ENCODE measurements around the gene HIVEP3.
A peak's percentile ranks its signal among the peaks of the same experiment; 100 is the strongest.

HIVEP3 gene

DNA sequence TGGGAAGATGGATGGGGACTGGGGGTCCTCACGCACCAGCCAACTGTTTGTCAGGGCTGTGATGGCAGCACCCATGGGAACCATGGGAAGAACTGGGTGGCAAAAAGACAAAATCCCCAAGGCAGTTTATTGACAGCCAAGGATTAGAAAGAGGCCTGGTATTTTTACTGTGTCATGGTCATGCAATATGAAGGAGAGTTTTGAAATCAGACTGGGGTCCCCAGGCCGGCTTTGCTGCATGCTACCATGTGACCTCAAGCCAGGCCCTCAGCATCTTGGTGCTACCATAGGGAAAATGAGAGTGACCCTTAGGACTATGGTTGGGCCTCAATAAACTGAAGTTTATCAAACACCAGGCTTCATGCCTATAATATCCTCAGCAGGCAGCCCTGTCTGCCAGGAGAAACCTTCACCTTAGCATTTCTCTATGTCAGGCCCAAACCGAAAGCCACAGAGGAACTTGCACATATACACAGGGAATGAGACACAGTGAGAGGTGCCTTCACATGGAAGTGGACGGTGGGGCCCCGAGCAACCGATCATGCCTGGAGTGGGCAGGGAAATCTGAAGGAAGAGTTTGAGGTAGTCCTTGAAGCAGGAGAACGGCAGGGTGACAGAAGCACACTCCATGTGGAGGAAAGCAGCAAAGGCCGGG is 203.2 kb downstream of the HIVEP3 start:
- H3K4me3 ChIP-seq (ENCODE audit: low read length) = no peak overlapping the region
- DNase-seq (ENCODE audit: low read depth) = no peak
- TF ChIP-seq CTCF (conservative IDR thresholded peaks at IDR 0.05; ENCODE audit: low read depth, low read length) = no peak

DNA sequence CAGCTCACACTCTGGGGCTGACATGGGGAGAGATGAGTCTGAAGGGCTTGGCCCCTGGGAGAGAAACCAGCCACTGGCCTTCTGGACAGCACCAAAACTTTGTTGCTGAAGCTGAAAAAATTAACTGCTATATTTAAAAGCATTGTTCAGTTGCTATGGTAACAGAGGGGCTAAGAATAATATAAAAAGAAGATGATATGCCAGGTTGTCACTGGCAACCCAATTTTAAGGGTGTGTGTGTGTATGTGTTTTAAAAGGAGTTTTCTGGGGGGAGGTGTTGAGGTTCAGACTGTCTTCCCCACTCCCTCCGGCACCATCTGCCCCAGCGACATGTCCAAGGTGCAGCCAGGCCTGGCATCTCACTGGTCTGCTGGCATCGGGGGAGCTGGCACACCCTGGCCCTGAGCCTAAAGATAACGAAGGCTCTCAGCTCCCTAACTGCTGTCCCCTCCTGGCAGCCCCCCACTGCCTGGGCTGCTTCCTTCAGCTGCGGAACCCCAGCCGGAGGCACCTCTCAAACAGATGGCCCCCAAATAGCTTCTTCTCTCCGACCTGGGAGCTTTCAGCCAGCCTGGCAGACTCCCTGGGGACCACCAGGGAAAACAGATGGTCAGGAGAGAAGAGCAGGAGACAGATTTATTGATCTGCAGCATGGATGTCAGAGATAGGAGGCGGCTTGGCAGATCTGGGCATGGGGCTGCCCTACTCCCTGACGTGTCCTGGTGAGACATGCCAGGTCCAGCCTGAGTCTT is 203.9 kb downstream of the HIVEP3 start:
- H3K4me3 ChIP-seq (ENCODE audit: low read length) = no peak overlapping the region
- no peak for TF ChIP-seq CTCF (conservative IDR thresholded peaks at IDR 0.05; ENCODE audit: low read depth, low read length)
- DNase-seq (ENCODE audit: low read depth) = no peak

DNA sequence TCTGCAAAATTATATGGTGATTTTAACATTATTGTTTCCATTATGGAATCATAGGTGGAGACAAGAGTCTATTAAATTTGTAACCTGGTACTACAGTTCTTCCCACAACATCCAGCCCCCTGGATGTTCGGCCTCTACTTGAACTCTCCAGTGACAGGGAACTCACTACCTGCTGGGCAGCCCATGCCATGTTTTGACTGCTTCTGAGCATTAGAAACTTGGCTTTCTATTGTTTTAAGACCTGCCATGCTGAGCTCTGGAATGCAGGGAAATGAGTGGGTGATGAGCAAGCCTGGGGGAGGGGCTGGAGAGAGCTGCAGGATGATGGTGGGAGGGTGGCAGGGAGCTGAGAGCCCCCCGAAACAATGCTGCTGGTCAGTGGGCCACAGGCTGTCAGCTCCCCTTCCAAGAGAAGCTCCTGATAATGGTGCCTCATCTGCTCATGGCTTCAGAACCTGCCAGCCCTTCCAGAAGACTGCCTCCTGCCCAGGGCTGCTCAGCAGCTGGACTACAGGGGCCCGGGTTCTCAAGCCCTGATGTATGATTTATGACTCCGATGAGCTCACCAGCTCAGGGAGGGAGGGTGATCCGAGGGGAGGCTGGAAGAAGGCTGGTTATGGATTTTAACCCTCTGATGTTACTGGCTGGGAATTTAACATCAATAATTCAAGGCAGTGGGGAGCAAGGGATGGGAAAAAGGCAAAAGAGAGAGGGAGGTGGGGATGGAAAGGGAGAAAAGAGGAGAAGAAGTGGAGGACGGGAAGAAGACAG is 205.0 kb downstream of the HIVEP3 start:
- H3K4me3 ChIP-seq (ENCODE audit: low read length) = no peak overlapping the region
- peak; percentile 25 for DNase-seq (ENCODE audit: low read depth)
- TF ChIP-seq CTCF (conservative IDR thresholded peaks at IDR 0.05; ENCODE audit: low read depth, low read length) = no peak

DNA sequence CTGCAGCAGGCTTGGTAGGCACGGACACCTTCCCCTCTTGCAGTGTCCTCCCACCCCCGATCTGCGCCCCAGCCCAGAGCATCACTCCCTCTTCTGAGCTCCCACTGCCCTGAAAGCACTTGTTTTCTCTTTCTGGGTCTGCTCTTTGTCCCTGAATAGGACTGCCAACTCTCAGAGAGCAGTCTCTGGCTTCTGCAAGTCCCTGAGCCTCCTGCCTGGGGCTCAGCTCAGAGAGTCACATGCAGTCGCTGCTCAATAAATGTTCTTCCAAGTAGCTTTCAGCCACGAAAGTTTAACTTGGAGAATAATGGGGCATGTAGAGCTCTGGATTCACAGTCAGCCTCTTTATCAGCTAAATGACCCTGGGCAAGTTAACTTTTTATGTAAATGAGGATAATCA is 205.6 kb downstream of the HIVEP3 start:
- DNase-seq (ENCODE audit: low read depth) = no peak
- no peak overlapping the region for H3K4me3 ChIP-seq (ENCODE audit: low read length)
- TF ChIP-seq CTCF (conservative IDR thresholded peaks at IDR 0.05; ENCODE audit: low read depth, low read length) = no peak

- TF ChIP-seq CTCF (conservative IDR thresholded peaks at IDR 0.05; ENCODE audit: low read depth, low read length) = no peak
- DNase-seq (ENCODE audit: low read depth) = no peak
- H3K4me3 ChIP-seq (ENCODE audit: low read length) = no peak overlapping the region
Observed at GRCh38 chr1:41712695-41713094, 206.0 kb downstream of the HIVEP3 start.

- no peak overlapping the region for H3K4me3 ChIP-seq (ENCODE audit: low read length)
- TF ChIP-seq CTCF (conservative IDR thresholded peaks at IDR 0.05; ENCODE audit: low read depth, low read length) = no peak
- DNase-seq (ENCODE audit: low read depth) = no peak
Observed at GRCh38 chr1:41712081-41712480, 206.6 kb downstream of the HIVEP3 start.

Data from retinal pigment epithelial cell (primary cell).